Mucosa of descending colon (tissue), 3 donors: ENCODE measurements around the gene C12orf50. TPM values are rescaled to one million over a fixed set of nuclear protein-coding genes. Genes with fewer than 3 reads are reported as not detected.

Source experiments
- ATAC-seq: fragments of 200-7000 bp; cut with Tn5 transposase; one replicate; pipeline ENCODE4 v1.9.1; 2020; ENCODE audit warnings: mild to moderate bottlenecking, moderate library complexity
- DNase-seq, 3 donors: peaks; one replicate each; pipeline ENCODE4 v3.0.0-alpha.2; 2020
- H3K36me3 ChIP-seq: fragments of 200-600 bp; one replicate; pipeline ENCODE4 v1.8.0; 2021; ENCODE audit warnings: low read depth, mild to moderate bottlenecking
- H3K4me1 ChIP-seq: fragments of 200-600 bp; one replicate; pipeline ENCODE4 v1.8.0; 2021; ENCODE audit warnings: low read depth, mild to moderate bottlenecking
- H3K4me3 ChIP-seq: fragments of 200-600 bp; one replicate; pipeline ENCODE4 v1.8.0; 2021; ENCODE audit warnings: mild to moderate bottlenecking
- H3K9me3 ChIP-seq: fragments of 200-600 bp; one replicate; pipeline ENCODE4 v1.8.0; 2021; ENCODE audit warnings: mild to moderate bottlenecking
- CTCF ChIP-seq: fragments of 200-600 bp; IDR thresholded peaks from one replicate; pipeline ENCODE4 v1.8.0; 2022; ENCODE audit warnings: antibody characterized with exemption, mild to moderate bottlenecking
- intact Hi-C, 2 donors: fragments of 100-400 bp; cut with DNase I in 1 of 2; cut with micrococcal nuclease in 1 of 2; formaldehyde crosslinking; loops; one replicate each; pipeline versions ENCODE4 v1.11.0 to v1.11.1; 2022; cut with DNase I, micrococcal nuclease
- total RNA-seq, 3 donors: library from RNA; stranded (reverse); fragmentation: NEBNext Ultra II Directional in 2 of 3; extraction: Animal tissue kit (Norgen Biotek cat#: 25700) in 2 of 3; gene quantifications; one replicate each; pipeline versions ENCODE4 v1.2.1 to v1.2.4, GENCODE V29; 2021 to 2023
- donor health status: DM: no; HTN: no; CAD: no; lungs with moderate emphysema.
- donor health status: DM: no; HTN: no; CAD: no.
- donor health status: DM: no; HTN: yes; CAD: no.

C12orf50 gene
- total RNA-seq, 3 donors from 2014 or later, result 0.06 TPM; not detected in 2

- no peak for ATAC-seq
- Histone ChIP-seq H3K36me3 (no peaks in the 10 kb centered on the region), H3K4me1 (no peaks in the 10 kb centered on the region), H3K4me3 (no peak overlapping the region), H3K9me3 (no peaks in the 10 kb centered on the region)
- no peak for DNase-seq
- no peak for TF ChIP-seq CTCF
- intact Hi-C loops, result no loop called here
These were observed 29.0 kb upstream of the C12orf50 start for GRCh38 chr12:88057994-88058718.

- Histone ChIP-seq H3K9me3 (no peaks in the 10 kb centered on the region), H3K4me1 (no peaks in the 10 kb centered on the region), H3K4me3 (no peak overlapping the region), H3K36me3 (no peaks in the 10 kb centered on the region)
- no peak for TF ChIP-seq CTCF
- ATAC-seq (no peak), DNase-seq (no peak)
- intact Hi-C loops, result no loop called here
These were observed 27.4 kb upstream of the C12orf50 start for GRCh38 chr12:88056571-88056970.

- H3K4me3 ChIP-seq, result no peak overlapping the region
- ATAC-seq, result peak; percentile 62
- no peak for TF ChIP-seq CTCF
- peak in 1 of 3 donors; percentile 35 for DNase-seq
- no peaks in the 10 kb centered on the region for H3K36me3 ChIP-seq
- H3K9me3 ChIP-seq, result no peaks in the 10 kb centered on the region
- intact Hi-C loops, result no loop called here
- H3K4me1 ChIP-seq, result no peaks in the 10 kb centered on the region
These were observed 23.5 kb upstream of the C12orf50 start for GRCh38 chr12:88052686-88053085.

- ATAC-seq (no peak), DNase-seq (no peak)
- Histone ChIP-seq H3K4me3 (no peak overlapping the region), H3K4me1 (no peaks in the 10 kb centered on the region), H3K36me3 (no peaks in the 10 kb centered on the region), H3K9me3 (no peaks in the 10 kb centered on the region)
- no peak for TF ChIP-seq CTCF
- intact Hi-C loops, result no loop called here
These were observed 14.8 kb upstream of the C12orf50 start for GRCh38 chr12:88044035-88044434.

- ATAC-seq (no peak), DNase-seq (no peak)
- Histone ChIP-seq H3K4me3 (no peak overlapping the region), H3K36me3 (no peaks in the 10 kb centered on the region), H3K9me3 (no peaks in the 10 kb centered on the region), H3K4me1 (peaks cover 16% of the 10 kb centered on the region)
- intact Hi-C loops, result no loop called here
- no peak for TF ChIP-seq CTCF
These were observed 8.6 kb upstream of the C12orf50 start for GRCh38 chr12:88037770-88038169.
